Adipose tissue (tissue), 3 donors: ENCODE results near the gene DELE1. TPM values are rescaled to one million over a fixed set of nuclear protein-coding genes. Genes with fewer than 3 reads are reported as not detected.

Experiments used
- H3K27ac ChIP-seq: one replicate; pipeline ENCODE4 v1.5.1; 2013; ENCODE audit warnings: low read depth, low read length
- WGBS, 3 donors: extraction: QIAGEN DNeasy Blood & Tissue Kit; methylation state at CpG; one replicate each; pipeline ENCODE4 v1.1.7; 2013; 5-methylcytosine and 5-hydroxymethylcytosine counted together
- polyA plus RNA-seq, 3 donors: library from polyadenylated mRNA; stranded (reverse); fragments of 200-250 nt; gene quantifications; one replicate each; pipeline ENCODE4 v1.2.3, GENCODE V29; 2013
- donor health status: healthy with polysubstance abuse.
- donor health status: Bipolar disorder and iron deficiency.
- donor health status: healthy.

The DELE1 gene
- polyA plus RNA-seq, 3 donors = 29.9 to 47.0 (median 35.0) TPM

DNA sequence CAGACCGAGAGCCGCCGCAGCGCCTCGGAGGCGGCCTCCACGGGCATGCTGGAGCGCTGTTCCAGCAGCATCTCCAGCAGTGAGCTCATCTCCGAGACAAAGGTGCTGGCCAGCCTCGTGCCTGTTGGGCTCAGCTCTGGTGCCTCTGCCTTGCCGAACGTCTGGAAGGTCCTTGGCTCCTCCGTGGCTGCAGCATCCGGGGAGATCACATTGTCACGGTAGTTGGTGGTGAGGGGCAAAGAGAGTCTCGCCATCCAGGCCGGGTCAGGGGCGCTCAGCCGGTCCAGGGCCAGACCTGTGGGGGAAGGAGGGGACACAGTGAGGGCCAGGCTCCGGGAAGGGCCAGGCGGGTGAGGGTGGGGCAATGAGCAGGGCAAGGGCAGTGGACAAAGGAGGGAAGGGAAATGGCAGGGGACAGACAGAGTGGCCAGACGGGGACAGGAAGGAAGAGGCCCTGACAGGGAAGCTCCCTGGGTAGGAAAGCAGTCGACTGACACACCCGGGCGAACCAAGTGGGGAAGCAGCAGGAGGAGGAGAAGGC, 21.9 kb downstream of the DELE1 start:
- WGBS, 3 donors = 30 to 52% (median 51%) methylated on average over 24 to 25 of the region's 25 CpGs
- H3K27ac ChIP-seq = no peak overlapping the region

DNA sequence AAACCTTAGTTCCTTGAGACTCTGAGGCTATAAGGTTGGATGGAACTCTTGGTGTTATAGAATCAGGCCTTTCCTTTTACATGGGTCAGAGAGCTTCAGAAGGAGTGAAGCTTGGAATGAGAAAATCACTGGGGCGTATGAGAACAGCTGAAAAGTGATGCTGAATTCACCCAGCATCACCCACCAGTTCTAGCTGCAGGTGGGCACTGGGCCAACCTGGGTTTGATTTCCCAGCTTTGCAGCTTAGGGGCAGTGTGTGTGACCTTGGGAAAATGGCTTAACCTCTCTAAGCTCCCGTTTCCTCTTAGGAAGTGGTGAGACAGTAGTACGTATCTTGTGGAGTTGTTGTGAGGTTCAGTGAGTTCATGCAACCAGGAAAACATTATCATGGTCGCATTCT, 23.6 kb downstream of the DELE1 start:
- no peak overlapping the region for H3K27ac ChIP-seq
- WGBS, 3 donors = 58 to 66% (median 59%) methylated on average over 4 of the region's 4 CpGs

DNA sequence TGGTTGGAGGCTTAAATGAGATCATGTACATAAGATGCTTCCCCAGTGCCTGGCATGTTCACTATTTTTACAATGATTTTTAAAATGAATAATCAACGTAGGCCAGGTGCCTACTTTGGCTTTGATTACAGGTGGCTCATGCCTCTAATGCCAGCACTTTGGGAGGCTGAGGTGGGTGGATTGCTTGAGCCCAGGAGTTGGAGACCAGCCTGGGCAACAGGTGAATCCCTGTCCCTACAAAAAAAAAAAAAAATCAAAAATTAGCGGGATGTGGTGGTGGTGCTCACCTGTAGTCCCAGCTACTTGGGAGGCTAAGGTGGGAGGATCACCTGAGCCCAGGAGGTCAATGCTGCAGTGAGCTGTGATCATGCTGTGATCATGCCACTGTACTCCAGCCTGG, 25.1 kb downstream of the DELE1 start:
- H3K27ac ChIP-seq = no peak overlapping the region
- 89 to 94% (median 92%) methylated on average over 2 of the region's 2 CpGs for WGBS, 3 donors

DNA sequence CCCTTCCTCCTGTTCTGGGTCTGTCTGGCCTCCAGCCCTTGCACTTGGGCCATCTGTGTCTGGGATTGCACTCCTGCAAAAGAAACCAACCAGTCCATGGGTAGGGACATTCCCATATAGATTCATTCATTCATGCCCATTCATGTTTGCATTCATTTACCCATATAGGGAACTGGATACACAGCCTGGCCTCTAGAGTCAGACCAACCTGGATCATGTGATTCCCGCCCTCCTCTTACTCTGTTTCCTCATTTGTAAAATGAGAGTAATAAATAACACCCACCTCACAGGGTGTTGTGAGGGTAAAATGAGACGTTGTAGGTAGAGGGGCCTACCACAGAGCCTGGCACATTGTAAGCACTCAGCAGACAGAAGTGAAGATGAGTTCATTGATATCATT, 25.8 kb downstream of the DELE1 start:
- 74 to 77% (median 74%) methylated on average over 2 of the region's 2 CpGs for WGBS, 3 donors
- no peak overlapping the region for H3K27ac ChIP-seq

DNA sequence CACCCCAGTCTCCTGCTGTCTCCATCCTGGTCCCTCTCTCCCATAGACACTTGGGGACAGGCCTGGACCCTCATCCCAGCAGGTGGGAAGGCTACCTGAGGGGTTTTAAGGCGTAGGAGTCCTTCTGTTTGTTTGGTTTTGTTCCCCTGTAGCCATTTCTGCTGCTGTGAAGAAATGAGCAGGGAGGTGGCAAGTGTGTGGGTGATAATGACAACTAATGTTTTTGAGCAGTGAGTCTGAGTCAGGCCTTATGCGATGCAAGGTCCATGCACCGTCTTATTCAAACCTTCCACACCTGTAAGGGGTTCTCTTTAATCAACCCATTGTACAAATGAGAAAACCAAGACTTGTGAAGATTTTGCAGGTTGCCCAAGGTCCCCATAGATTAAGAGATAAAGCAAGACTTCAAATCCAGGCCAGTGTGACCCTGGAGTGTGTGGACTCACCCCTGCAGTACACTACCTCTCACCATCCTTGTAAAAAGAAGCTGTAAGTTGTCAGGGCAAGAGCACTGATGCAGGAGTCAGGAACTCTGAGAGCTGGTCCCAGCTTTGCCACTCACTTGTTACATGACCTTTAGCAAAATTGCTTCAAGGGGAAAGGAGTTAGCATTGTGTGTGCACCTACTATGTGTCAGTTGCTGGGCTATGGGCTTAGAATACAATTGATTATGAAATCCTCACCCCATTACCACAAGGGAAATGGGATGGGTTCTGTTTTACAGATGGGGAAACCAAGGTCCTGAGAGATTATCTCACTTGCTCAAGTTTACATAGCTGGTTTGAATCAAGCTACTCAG, 26.7 kb downstream of the DELE1 start:
- no peak overlapping the region for H3K27ac ChIP-seq
- WGBS, 3 donors = 89 to 96% (median 94%) methylated on average over 3 of the region's 3 CpGs

DNA sequence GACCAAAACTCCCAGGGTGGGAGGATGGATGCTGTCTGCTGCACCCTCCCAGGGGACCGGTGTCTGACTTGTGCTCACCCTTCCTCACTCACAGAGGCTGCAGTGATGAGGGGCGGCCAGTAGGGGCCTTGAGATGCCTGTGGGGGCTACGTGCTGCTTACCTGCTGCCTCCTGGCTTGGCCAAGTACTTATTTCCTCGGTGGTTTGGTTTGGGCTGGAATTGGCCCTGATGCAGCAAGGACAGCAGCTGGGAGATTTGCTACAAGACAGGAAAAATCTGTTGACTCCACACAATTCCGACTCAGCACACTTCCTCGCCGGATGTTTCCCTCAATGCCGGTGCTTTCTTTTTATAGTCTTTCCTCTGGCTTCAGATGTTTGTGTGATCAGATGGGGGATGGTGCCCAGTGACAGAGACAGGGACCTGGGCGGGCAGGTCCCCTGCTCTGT, 27.7 kb downstream of the DELE1 start:
- 34 to 49% (median 41%) methylated on average over 9 of the region's 9 CpGs for WGBS, 3 donors
- H3K27ac ChIP-seq = no peak overlapping the region

DNA sequence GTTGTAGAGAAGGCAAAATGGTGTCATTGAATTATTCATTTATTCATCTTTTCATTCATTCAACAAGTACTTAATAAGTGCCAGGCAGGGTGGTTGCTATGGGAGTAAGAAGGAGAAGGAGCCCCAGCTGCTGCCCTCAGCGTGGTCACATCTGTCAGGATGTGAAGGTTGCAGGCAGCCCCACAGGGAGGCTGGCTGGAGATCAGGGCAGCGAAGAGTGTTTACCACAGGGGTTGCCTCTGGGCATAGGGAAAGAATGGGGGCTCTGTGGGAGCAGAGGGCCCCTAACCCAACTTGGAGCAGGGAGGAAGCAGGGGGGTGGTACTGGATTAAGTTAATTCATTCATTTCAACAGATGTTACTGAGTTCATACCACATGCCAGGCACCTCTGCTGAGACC, 28.3 kb downstream of the DELE1 start:
- H3K27ac ChIP-seq = no peak overlapping the region
- 48 to 84% (median 72%) methylated on average over 2 of the region's 2 CpGs for WGBS, 3 donors

DNA sequence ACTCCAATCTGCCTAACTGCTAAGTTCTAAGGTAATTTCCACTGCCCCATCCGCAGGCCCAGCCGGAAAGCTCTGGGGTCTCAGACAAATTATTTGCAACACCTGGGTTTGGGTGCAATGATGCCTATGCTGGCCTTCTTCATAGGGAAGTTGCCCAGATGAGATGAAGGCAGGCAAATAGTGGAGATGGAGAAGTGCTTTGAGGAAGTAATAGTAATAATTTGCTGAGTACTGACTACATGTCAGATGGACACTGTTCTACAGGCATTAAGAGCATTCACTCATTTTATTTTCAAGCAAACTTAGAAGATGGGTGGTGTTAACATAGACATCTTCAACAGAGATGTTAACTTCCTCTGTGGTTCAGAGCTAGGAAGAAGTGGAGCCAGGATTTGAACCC, 30.5 kb downstream of the DELE1 start:
- WGBS, 3 donors = 55 to 96% (median 62%) methylated on average over 2 of the region's 2 CpGs
- H3K27ac ChIP-seq = no peak overlapping the region

DNA sequence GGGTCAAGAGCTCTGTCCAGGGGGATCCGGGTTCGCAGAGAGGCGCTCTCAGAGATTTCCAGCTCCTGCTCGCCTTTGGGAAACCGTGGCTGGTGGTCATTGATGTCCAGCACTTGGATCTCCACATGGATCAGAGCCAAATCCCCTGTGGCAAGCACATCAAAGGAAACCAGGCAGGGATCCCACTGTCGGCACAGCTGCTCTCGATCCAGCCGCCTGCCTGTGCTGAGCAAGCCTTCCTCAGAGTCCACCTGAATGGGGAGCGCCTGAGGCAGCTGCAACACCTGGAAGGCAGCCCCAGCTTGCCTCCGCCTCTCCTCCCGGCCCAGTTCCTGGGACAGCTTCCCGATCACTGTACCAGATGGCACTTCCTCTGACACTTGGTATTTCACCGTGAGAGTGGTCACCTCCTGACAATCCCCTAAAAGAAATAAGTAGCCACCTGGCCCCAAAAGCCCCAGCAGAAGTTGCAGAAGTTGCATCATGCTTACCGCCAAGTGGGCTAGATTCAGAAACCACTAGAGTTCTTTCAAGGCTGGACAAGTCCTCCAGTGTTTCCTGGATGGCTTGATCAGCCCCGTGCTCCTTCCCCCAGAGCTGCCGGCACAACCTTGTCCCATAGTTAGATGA, 33.8 kb downstream of the DELE1 start:
- H3K27ac ChIP-seq = no peak overlapping the region
- 47 to 63% (median 55%) methylated on average over 16 of the region's 16 CpGs for WGBS, 3 donors

DNA sequence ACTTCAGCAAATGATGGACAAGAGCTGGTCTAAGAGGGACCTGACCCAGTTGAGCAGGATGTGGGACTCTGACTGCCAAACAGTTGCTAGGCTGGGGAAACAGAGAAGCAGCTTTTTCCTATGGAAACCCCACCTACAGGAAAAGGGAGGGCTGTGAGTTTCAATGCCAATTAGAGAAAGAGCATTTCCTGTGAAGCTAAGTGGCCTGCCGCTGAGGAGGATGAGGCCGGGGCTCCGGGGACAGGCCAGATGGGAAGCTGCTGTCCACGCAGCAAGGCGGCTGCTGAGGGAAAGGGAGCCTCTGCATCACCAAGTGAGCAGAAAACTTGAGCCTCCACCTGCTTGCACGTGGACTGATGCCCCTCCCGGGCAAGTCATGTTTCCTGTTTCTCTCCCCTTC, 34.4 kb downstream of the DELE1 start, which contains the start of gene PCDH12:
PCDH12 (minus strand) TSS at position 90 of the 400 bp plus-strand sequence. CDS start 351 bp downstream, outside the sequence.
- H3K27ac ChIP-seq = no peak within 1 kb of the TSS

DNA sequence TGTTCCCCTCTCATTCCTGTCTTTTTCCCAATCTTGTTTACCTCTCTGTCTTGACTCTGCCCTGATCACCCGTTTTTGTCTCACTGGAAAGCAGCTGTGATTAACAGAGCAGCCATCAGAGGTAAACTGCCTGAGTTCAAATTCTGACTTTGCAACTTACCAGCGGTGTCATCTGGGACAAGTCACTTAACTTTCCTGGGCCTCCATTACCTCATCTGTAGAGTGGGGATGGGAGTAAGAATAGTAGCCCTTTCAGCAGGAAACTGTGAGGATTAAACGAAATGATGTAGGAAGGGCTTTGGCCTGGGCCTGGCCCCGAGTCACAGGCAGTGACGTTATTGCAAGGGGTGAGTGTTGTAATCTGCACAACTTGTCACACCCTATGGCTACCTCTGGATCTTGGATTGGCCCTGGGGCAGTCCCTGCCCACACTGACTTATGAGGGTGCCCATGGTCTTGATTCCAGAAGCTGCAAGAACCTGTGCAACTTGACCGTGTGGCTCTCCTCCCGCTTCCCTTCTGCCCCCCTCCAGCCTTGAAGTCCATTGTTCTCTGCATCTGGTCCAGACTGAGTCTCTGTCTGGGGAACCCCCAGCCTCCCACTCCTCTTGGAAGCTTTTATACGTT, 35.0 kb downstream of the DELE1 start:
- WGBS, 3 donors = 39 to 73% (median 43%) methylated on average over 8 of the region's 8 CpGs
- no peak overlapping the region for H3K27ac ChIP-seq

More for the DNA sequence above, 34.4 kb downstream of the DELE1 start, which contains the start of gene PCDH12:
- 9 to 54% (median 11%) methylated on average over 7 of the region's 7 CpGs for WGBS, 3 donors

DNA sequence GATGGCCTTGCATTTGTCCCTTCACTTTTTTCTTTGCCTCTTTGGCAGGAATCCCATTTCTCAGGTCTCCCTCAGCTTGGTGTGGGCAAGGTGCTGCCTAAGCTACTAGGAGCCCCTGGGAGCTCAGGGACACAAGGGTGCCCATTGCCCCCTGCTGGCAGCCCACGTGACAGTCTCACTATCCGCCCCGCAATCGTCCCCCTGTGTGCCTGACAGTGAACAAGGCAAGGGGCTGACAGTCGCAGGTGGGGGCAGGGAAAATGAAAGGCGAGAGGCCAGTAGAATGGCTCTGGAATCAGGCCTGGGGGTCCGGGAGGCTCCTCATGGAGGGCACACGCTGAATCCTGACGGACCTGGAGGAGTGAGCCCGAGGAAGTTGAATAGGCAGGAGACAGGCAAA, 36.3 kb downstream of the DELE1 start:
- H3K27ac ChIP-seq = no peak overlapping the region
- WGBS, 3 donors = 59 to 67% (median 61%) methylated on average over 10 of the region's 10 CpGs

DNA sequence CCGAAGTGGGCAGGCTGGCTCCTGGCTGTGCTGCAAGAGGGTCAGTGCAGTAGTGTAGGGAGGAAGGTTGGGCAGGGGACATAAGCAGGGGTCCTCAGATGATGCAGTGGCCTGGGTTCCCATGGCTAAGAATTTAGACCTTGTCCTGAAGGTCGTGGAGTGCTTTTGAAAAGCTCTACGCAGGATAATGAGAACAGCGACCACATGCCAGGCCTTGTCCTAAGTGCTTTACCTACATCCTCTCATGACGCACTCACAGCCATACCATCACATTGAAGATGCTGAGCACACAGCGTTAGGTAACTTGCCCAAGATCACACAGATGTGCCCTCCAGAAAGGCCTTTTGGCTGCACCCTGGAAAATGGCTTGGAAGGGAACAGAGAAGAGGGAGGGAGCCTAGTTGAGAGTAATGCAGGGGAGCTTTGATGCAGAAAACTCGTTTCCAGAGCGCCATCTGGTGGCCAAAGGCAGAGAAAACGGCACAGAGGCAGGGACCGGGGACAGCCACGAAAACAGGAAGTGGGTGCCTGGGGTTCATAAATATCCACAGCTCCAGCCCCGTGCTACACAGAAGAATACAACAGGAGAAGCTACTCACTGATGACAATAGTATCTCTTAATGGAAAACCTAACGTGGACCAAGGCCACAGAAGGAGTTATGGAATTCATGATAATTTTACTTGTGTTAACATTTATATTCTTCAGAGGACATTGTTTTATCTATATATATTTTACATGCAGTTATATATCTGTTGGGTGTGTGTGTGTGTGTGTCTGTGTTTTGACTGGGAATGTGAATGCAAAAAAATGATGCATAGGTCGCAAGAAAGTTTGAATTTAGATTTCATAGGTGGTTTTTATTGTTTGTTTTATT, 37.0 kb downstream of the DELE1 start:
- WGBS, 3 donors = 26 to 30% (median 30%) methylated on average over 14 of the region's 14 CpGs
- no peak overlapping the region for H3K27ac ChIP-seq

DNA sequence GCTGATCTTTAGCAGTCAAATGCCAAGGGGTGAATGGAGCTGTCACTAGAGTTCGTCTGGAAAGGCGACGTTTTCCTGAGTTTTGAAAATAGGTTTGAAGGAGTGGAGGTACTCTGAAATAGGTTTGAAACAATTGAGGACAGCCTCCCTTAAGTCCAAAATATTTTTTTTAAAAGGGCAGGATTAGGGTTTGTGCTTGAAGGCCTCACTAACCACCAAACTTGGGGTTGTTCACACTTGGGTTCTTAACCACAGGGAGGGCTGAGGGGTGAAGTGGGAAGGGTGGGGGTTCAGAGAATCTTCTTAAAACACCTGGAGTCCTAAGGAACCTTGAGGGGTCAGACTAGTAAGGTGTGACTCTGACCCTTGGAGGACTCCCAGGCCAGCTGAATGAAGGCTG, 37.8 kb downstream of the DELE1 start:
- H3K27ac ChIP-seq = no peak overlapping the region
- WGBS, 3 donors = 88 to 93% (median 91%) methylated on average over 3 of the region's 3 CpGs

DNA sequence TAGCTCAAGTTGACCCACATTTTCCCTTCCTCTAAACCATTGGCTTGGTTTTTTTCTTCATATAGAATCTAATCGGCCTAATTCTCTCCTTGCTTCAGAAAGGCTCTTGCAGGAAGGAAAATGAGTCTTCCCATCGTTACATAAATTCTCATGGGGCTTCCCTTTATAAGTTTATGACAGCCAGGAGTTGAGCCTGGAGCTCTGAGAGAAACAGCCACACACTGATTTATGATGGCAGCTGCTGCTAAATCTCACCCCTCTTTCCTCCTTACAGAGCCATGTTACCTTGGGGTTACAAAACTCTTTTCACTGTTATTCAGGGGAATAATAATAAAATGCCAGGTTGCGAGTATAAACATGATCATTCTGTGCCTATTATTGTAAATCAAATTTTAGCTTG, 40.0 kb downstream of the DELE1 start:
- no peak overlapping the region for H3K27ac ChIP-seq
- 39 to 50% (median 42%) methylated on average over 3 of the region's 3 CpGs for WGBS, 3 donors

DNA sequence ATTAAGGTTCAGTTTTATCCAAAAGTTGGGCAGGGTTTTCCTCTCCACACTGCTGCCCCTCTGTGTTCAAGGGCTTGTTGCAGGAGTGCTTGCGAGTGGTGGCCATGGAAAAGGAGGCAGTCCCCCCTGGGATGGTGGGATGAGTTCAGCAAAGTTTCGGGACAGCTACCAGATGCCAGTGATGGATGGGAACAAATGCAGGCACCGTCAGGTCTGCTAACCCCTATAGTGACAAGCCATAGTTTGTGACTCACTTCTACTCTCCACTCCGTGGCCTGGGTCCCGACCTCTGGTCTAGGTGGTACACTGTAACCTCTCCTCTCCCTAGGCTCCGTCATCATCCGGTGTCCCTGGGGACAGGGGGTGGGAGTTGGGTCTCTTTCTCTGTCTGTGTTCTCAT, 41.4 kb downstream of the DELE1 start:
- no peak overlapping the region for H3K27ac ChIP-seq
- 71 to 80% (median 76%) methylated on average over 6 to 7 of the region's 7 CpGs for WGBS, 3 donors

DNA sequence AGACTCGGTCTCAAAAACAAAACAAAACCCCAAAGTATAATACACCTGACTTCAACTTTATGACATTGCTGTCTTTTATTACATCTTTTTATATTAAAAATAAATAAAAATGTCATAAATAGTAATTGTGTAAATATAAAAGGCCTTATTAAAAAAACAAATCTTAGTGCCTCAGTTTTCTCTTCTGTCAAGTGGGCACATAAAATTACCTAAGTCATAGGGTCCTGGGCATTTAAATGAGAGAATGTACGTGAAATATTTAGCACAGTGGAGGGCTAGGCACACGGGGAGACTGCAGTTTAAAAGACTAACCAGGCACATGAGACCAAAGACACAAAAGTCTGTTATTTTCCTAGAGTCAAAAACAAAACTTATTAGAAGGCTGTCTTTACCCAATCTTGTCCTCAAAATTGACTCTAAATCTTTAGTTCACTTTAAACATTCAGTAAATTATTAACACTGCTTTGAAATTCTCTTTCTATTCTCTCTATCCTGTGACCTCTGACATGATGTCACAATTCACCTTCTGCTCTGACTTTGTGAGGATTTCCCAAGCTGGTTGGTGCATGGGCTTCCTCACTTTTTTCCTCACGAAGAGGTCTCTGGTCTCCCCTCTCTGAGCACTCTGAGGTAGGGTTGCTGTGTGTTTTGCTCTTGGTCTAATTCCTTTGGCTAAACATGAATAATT, 42.7 kb downstream of the DELE1 start:
- WGBS, 3 donors = 77 to 89% (median 82%) methylated on average over 4 of the region's 4 CpGs
- no peak overlapping the region for H3K27ac ChIP-seq

DNA sequence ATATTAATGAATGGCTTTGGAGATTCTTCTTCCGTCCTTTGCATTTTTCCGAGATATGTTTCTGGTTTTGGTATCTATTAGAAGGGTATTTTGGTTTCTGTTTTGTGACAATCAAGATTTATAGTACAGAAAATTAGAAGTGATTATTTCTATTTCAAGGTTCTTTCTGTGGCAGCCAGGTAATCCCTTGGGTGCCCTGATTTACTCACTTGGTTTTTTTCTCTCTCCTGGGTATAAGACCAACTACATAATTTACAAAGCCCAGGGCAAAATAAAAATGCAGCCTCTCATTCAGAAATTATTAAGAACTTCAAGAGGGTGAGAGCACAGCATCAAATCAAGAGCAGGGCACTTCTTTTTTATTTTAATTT, 43.3 kb downstream of the DELE1 start:
- 87 to 96% (median 96%) methylated on average over 2 of the region's 2 CpGs for WGBS, 3 donors
- H3K27ac ChIP-seq = no peak overlapping the region
